Suprapubic skin (tissue), 4 donors: ENCODE measurements around the gene RNF182.

ENCODE experiments used
- CTCF ChIP-seq, 2 donors: fragments of 200-600 bp in 1 of 2; fragments of 450-650 bp in 1 of 2; sonication (generic) in 1 of 2; IDR thresholded peaks; one replicate each; pipeline ENCODE4 v1.5.1; 2016 to 2019; ENCODE audit warnings: antibody characterized with exemption in 2 of 2, mild to moderate bottlenecking in 1 of 2, moderate library complexity in 1 of 2
- EP300 ChIP-seq: sonication (generic); formaldehyde crosslinking; IDR thresholded peaks from one replicate; pipeline ENCODE4 v1.6.1; 2017; ENCODE audit warnings: antibody characterized with exemption
- POLR2A ChIP-seq, 2 donors: fragments of 450-650 bp; IDR thresholded peaks; one replicate each; pipeline ENCODE4 v1.6.1; 2017; ENCODE audit warnings: antibody characterized with exemption in 2 of 2, mild to moderate bottlenecking in 2 of 2, moderate library complexity in 2 of 2
- POLR2AphosphoS5 ChIP-seq, 3 donors: sonication (generic); formaldehyde crosslinking; IDR thresholded peaks; one replicate each; pipeline ENCODE4 v1.6.1; 2017; ENCODE audit warnings: antibody characterized with exemption in 3 of 3

DNA sequence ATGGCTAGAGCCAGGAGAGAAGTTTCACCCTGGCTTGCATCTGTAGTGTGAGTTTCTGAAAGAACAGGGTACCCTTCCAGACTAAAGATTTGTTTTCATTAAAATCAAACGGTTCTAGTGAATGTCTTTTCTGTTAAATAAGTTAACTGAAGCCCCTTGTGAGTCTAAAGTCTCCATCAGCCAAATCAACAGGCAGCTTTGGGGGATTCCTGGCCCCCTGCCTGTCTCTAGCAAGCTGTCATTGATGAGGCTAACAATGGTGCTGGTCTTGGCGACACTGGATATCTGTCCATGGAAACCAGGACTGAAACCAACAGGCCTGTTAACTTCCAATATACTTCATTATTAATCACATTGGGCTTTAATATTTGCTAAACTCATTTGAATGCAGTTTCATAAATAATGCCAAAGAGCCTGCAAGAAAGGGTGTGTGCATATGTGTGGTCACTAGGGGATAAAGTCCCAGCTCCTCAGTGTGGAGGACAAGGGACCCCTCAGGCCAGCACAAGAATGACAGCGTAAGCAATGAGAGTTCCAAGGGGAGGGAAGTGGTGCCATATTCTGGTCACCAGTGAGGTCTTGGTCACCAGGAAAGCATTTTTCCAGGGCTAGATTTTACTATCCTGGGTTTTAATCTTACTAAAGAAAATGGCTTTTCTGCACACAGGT lies 9.1 kb upstream of the RNF182 start:
- TF ChIP-seq CTCF (IDR thresholded peaks at IDR 0.05) (no peak), POLR2A (IDR thresholded peaks at IDR 0.05) (no peak), POLR2AphosphoS5 (IDR thresholded peaks at IDR 0.05) (no peak), EP300 (no peak)
